ENCODE data around the gene SGMS1. TPM values are rescaled to one million over a fixed set of nuclear protein-coding genes. Genes with fewer than 3 reads are reported as not detected.

SGMS1 gene
- total and polyA plus RNA-seq, 2 experiments from 2014 or later: 15.0 to 34.7 TPM

DNA sequence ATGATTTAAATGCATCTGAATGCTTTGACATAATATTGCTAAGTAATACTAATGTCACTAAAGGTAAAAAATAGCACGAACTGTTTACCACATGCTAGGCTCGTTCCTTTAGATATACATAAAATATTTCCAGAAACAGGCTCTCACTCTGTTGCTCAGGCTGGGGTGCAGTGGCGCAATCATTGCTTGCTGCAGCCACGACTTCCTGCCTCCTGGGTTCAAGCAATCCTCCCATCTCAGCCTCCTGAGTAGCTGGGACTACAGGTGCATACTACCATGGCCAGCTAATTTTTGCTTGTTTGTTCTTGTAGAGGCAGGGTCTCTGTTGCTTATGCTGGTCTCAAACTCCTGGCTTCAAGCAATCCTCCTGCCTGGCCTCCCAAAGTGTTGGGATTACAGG lies 183.3 kb downstream of the SGMS1 start:
- H3K4me3 Mint-ChIP-seq: no peak overlapping the region
- H3K9me2 ChIP-seq (ENCODE audit: insufficient read depth): no peaks in the 10 kb centered on the region
- no peaks in the 10 kb centered on the region; the same call in 1 of the 2 replicates for H4K20me1 ChIP-seq (replicated peaks; ENCODE audit: insufficient read depth)
- H3K36me3 ChIP-seq (ENCODE audit: insufficient read depth): no peaks in the 10 kb centered on the region
- peaks cover 3% of the 10 kb centered on the region for H3K27me3 Mint-ChIP-seq (ENCODE audit: insufficient read depth, low read depth, poor library complexity)
- H3K27ac Mint-ChIP-seq: no peak overlapping the region
- TF ChIP-seq POLR2AphosphoS5 (IDR thresholded peaks at IDR 0.05; ENCODE audit: low read depth) (no peak), ZNF331 (CRISPR knock-in tag; IDR thresholded peaks at IDR 0.05; ENCODE audit: low read depth) (no peak), STAT1 (IDR thresholded peaks at IDR 0.05; ENCODE audit: unreplicated experiment) (no peak), EZH2 (IDR thresholded peaks at IDR 0.05; ENCODE audit: low read depth, unreplicated experiment) (no peak)
- TF ChIP-seq, protein P1, sequence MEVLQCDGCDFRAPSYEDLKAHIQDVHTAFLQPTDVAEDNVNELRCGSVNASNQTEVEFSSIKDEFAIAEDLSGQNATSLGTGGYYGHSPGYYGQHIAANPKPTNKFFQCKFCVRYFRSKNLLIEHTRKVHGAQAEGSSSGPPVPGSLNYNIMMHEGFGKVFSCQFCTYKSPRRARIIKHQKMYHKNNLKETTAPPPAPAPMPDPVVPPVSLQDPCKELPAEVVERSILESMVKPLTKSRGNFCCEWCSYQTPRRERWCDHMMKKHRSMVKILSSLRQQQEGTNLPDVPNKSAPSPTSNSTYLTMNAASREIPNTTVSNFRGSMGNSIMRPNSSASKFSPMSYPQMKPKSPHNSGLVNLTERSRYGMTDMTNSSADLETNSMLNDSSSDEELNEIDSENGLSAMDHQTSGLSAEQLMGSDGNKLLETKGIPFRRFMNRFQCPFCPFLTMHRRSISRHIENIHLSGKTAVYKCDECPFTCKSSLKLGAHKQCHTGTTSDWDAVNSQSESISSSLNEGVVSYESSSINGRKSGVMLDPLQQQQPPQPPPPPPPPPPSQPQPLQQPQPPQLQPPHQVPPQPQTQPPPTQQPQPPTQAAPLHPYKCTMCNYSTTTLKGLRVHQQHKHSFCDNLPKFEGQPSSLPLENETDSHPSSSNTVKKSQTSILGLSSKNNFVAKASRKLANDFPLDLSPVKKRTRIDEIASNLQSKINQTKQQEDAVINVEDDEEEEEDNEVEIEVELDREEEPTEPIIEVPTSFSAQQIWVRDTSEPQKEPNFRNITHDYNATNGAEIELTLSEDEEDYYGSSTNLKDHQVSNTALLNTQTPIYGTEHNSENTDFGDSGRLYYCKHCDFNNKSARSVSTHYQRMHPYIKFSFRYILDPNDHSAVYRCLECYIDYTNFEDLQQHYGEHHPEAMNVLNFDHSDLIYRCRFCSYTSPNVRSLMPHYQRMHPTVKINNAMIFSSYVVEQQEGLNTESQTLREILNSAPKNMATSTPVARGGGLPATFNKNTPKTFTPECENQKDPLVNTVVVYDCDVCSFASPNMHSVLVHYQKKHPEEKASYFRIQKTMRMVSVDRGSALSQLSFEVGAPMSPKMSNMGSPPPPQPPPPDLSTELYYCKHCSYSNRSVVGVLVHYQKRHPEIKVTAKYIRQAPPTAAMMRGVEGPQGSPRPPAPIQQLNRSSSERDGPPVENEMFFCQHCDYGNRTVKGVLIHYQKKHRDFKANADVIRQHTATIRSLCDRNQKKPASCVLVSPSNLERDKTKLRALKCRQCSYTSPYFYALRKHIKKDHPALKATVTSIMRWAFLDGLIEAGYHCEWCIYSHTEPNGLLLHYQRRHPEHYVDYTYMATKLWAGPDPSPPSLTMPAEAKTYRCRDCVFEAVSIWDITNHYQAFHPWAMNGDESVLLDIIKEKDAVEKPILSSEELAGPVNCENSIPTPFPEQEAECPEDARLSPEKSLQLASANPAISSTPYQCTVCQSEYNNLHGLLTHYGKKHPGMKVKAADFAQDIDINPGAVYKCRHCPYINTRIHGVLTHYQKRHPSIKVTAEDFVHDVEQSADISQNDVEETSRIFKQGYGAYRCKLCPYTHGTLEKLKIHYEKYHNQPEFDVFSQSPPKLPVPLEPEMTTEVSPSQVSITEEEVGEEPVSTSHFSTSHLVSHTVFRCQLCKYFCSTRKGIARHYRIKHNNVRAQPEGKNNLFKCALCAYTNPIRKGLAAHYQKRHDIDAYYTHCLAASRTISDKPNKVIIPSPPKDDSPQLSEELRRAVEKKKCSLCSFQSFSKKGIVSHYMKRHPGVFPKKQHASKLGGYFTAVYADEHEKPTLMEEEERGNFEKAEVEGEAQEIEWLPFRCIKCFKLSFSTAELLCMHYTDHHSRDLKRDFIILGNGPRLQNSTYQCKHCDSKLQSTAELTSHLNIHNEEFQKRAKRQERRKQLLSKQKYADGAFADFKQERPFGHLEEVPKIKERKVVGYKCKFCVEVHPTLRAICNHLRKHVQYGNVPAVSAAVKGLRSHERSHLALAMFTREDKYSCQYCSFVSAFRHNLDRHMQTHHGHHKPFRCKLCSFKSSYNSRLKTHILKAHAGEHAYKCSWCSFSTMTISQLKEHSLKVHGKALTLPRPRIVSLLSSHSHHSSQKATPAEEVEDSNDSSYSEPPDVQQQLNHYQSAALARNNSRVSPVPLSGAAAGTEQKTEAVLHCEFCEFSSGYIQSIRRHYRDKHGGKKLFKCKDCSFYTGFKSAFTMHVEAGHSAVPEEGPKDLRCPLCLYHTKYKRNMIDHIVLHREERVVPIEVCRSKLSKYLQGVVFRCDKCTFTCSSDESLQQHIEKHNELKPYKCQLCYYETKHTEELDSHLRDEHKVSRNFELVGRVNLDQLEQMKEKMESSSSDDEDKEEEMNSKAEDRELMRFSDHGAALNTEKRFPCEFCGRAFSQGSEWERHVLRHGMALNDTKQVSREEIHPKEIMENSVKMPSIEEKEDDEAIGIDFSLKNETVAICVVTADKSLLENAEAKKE (CRISPR knock-in tag; IDR thresholded peaks at IDR 0.05): no peak
- TF ChIP-seq, protein P2, sequence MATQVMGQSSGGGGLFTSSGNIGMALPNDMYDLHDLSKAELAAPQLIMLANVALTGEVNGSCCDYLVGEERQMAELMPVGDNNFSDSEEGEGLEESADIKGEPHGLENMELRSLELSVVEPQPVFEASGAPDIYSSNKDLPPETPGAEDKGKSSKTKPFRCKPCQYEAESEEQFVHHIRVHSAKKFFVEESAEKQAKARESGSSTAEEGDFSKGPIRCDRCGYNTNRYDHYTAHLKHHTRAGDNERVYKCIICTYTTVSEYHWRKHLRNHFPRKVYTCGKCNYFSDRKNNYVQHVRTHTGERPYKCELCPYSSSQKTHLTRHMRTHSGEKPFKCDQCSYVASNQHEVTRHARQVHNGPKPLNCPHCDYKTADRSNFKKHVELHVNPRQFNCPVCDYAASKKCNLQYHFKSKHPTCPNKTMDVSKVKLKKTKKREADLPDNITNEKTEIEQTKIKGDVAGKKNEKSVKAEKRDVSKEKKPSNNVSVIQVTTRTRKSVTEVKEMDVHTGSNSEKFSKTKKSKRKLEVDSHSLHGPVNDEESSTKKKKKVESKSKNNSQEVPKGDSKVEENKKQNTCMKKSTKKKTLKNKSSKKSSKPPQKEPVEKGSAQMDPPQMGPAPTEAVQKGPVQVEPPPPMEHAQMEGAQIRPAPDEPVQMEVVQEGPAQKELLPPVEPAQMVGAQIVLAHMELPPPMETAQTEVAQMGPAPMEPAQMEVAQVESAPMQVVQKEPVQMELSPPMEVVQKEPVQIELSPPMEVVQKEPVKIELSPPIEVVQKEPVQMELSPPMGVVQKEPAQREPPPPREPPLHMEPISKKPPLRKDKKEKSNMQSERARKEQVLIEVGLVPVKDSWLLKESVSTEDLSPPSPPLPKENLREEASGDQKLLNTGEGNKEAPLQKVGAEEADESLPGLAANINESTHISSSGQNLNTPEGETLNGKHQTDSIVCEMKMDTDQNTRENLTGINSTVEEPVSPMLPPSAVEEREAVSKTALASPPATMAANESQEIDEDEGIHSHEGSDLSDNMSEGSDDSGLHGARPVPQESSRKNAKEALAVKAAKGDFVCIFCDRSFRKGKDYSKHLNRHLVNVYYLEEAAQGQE (IDR thresholded peaks at IDR 0.05; ENCODE audit: unreplicated experiment): no peak
- H3K27ac ChIP-seq (ENCODE audit: low read depth): no peak overlapping the region
- no peak overlapping the region for H2AFZ ChIP-seq
- peaks cover 12% of the 10 kb centered on the region; the same call in 2 of the 3 replicates for H3K36me3 Mint-ChIP-seq (ENCODE audit: low read depth)
- peaks cover 6% of the 10 kb centered on the region; the same call in 2 of the 3 replicates for H3K9me3 Mint-ChIP-seq
- H3K27me3 ChIP-seq (ENCODE audit: insufficient read depth): no peaks in the 10 kb centered on the region
- no peak for ATAC-seq
- H3K79me2 ChIP-seq (replicated peaks; ENCODE audit: insufficient read depth): peaks cover 19% of the 10 kb centered on the region
- no peaks in the 10 kb centered on the region for H3K4me1 ChIP-seq (ENCODE audit: insufficient read depth)
- no peaks in the 10 kb centered on the region for H3F3A ChIP-seq (replicated peaks; ENCODE audit: low read depth)
- no peak for DNase-seq (ENCODE audit: low spot score)
- H3K4me2 ChIP-seq: no peak overlapping the region
- peaks cover 51% of the 10 kb centered on the region for H3K4me1 Mint-ChIP-seq
- H3K4me3 ChIP-seq: no peak overlapping the region
